Stimulated activated CD8-positive, alpha-beta memory T cell treated with anti-CD3 and anti-CD28 coated beads, Interleukin-4, amount 100 ng/mL, for 24 hours (primary cell): ENCODE results near the gene ZSWIM5.
"Not testable (repeated sequence)": the region's sequence is repeated elsewhere in the genome, so short reads cannot be mapped to it uniquely, and the experiment has no call there.

Experiments used
- DNase-seq: peaks from one replicate; pipeline ENCODE4 v3.0.0-alpha.2; 2020; ENCODE audit warnings: low read depth

The ZSWIM5 gene

DNA sequence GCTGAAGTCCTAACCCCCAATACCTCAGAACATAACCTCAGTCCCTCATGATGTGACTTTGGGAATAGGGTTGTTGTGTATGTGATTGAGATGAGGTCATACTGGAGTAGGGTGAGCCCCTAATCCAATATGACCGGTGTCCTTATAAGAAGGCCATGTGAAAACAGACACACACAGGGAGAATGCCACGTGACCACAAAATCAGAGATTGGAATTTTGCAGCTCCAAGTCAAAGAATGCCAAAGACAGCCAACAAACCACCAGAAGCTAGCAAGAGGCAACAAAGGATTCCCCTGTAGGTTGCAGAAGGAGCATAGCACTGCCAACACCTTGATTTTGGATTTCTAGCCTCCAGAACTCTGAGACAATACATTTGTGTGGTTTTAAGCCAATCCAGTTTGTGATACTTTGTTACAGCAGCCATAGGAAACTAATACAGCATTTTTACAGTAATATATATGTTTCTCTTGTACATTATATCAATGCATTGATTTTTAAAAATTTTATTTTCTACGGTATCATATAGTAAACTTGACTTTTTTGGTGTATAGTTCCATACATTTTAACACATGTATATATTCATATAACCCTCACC lies 5.4 kb downstream of the ZSWIM5 start:
- DNase-seq: no peak

DNA sequence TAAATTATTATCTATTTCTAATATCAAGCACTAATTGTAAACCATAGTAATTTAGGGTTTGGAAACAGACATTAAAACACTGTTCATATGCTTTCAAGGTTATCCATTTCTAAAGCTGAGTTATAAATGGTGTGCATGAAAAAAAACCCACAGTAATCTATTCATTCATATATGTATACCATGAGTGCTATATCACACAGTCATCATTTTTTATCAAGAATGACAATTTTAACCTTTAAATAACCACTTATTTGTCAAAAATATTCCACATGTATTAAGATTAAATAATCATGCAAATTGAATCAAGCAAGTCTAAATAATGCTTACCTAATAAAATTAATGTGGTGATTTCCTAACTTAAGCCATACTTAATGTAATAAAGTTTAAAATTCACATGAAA lies 6.0 kb downstream of the ZSWIM5 start:
- DNase-seq: no peak

DNA sequence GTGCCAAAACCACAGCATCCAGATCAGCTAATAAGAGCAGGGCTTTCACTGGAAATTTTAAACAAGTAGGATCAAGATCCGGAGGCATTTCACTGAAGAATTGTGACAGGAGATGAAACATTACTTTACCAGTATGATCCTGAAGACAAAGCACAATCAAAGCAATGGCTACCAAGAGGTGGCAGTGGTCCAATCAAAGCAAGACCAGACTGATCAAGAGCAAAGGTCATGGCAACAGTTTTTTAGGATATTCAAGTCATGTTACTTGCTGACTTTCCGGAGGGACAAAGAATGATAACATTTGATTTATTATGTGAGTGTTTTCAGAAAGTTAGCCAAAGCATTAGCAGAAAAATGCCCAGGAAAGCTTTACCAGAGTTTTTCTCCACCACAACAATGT lies 8.2 kb downstream of the ZSWIM5 start:
- DNase-seq: no peak

DNA sequence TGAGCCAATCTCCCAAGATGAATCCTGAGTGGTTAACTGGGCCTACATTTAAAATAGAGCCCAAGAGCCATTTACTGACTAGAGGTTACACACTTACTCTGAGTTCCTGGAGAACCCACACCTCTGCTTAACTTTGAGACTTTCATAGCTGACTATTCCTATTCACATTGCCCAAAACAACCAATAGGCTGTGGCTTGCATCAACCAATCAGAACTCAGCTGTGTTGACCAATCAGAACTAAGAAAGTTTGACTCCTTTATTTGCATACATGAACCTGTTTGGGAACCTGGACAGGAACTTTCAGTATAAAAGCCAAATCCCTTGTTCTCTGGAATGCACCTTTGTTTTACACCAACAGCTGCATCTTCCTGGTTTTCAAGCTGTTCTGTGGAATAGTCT lies 9.5 kb downstream of the ZSWIM5 start:
- no peak for DNase-seq

DNA sequence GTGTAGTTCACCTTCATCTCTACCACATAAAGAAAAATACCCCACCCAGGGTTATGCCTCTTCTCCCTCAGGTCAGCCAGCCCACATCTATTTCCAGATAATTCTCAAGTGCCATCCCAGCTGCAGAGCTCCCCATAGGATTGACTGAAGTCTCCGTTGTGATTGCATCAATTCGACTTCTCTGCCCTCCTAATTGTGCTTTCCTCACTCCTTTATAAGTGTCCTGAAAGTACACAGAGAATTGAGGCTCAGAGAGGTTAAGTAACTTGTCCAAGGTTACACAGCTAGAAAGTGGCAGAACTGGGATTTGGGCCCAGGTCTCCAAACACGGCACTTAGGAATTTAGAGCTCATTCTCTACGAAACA lies 15.0 kb downstream of the ZSWIM5 start:
- DNase-seq: no peak

DNA sequence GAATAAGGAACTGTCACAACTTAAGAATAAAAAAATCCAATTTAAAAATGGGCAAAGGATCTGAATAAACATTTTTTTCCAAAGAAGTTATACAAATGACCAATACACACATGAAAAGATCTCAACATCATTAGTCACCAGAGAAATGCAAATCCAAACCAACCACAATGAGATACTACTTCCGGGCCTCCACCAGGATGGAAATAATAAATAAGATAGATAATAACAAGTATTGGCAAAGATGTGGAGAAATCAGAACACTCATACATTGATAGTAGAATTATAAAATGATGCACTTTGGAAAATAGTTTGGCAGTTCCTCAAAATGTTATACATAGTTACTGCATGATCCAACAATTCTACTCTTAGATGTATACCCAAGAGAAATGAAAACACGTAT lies 18.7 kb downstream of the ZSWIM5 start:
- DNase-seq: no peak

DNA sequence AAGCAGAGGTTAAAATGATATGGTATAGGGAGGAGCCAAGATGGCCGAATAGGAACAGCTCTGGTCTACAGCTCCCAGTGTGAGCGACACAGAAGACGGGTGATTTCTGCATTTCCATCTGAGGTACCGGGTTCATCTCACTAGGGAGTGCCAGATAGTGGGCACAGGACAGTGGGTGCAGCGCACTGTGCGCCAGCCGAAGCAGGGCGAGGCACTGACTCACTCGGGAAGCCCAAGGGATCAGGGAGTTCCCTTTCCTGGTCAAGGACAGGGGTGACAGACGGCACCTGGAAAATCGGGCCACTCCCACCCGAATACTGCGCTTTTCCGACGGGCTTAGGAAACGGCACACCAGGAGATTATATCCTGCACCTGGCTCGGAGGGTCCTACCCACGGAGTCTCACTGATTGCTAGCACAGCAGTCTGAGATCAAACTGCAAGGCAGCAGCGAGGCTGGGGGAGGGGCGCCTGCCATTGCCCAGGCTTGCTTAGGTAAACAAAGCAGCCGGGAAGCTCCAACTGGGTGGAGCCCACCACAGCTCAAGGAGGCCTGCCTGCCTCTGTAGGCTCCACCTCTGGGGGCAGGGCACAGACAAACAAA lies 26.4 kb downstream of the ZSWIM5 start:
- DNase-seq: not testable (repeated sequence)

DNA sequence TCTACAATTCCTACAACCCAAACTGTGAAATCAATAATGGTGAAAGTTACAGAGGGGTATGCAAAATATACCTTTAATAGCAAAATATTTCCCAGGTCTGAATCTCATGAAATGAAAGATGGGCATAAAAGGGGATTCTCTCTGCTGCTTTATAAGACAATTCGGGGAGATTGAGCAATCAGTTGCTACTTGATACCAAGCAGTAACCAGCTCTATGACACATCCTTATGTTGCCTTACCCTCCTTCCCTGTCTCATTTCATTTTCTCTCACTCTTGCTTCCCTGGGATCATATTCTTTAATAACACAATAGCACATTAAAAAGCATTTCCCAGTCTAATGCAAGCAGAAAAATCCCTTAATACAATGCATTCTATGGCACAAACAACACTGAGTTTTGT lies 29.0 kb downstream of the ZSWIM5 start:
- DNase-seq: no peak

DNA sequence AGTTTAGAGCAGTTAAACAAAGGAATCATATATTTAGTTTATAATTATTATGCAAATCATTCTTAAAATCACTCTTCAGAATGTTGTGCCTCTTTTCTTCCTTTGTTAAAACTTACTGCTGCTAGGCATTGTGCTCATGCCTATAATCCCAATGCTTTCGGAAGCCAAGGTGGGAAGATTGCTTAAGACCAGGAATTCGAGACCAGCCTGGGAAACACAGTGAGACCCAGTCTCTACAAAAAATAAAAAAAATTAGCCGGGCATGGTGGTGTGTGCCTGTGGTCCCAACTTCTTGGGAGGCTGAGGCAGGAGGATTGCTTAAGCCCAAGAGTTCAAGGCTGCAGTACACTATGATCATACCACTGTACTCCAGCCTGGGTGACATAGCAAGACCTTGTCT lies 33.6 kb downstream of the ZSWIM5 start:
- DNase-seq: no peak

DNA sequence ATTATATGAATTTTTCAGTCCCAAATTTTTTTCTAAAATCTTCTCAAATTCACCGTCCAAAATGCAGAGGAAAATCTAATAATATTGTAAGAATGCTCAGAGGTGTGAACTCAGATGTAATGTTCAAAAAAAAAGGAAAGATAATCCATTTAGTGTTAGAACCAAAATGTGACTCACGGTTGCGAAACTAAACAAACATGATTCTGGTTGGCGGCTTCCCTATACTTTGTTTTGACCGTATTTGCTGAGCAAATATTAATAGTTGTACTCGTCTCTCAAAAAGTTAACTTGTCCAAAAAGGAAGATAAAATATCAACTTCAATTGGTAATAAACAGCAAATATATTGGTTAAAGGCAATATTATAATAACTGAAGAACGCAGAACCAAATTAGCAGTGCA lies 34.4 kb downstream of the ZSWIM5 start:
- no peak for DNase-seq

DNA sequence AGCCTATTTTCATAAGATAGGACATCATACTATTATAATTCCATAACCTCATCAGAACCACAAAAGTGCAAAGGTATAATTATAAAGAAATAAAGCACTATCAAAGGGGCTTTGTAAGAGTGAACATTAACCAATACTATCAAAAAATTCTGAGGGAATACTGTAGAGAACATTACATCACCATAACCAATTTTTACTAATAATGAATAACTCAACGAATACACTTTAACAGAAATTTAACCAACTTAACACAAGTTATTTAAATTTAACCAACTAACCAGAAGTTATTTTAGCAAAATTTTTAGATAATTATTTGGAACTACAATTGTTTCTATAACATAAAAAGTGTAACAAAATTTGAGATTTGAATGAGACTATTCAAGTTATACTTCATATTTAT lies 34.8 kb downstream of the ZSWIM5 start:
- DNase-seq: no peak

DNA sequence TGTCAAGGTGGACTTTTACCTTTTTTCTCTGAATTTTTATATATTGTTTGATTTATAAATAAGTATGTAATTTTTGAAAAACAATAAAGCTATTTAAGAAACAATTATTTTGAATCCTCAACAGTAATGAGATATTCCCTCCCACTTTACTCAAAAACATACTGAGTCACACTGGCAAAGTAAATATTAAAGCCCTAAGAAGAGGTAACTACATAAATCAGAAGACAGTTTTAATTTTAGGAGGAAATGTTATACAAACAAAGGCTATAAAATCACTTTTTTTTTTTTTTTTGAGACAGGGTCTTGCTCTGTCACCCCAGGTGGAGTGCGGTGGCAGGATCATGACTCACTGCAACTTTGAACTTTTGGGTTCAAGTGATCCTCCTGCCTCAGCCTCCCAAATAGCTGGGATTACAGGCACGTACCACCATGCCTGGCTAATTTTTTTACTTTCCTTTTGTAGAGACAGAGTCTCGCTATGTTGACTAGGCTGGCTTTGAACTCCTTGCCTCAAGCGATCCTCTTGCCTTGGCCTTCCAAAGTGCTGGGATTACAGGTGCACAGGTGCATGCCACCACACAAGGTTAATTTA lies 36.2 kb downstream of the ZSWIM5 start:
- no peak for DNase-seq

DNA sequence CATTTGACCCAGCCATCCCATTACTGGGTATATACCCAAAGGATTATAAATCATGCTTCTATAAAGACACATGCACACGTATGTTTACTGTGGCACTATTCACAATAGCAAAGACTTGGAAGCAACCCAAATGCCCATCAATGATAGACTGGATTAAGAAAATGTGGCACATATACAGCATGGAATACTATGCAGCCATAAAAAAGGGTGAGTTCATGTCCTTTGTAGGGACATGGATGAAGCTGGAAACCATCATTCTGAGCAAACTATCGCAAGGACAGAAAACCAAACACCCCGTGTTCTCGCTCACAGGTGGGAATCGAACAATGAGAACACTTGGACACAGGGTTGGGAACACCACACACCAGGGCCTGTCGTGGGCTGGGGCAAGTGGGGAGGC lies 38.5 kb downstream of the ZSWIM5 start:
- not testable (repeated sequence) for DNase-seq

DNA sequence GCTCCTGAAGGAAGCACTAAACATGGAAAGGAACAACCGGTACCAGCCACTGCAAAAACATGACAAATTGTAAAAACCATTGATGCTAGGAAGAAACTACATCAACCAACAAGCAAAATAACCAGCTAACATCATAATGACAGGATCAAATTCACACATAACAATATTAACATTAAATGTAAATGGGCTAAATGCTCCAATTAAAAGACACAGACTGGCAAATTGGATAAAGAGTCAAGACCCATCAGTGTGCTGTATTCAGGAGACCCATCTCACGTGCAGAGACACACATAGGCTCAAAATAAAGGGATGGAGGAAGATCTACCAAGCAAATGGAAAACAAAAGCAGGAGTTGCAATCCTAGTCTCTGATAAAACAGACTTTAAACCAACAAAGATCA lies 42.1 kb downstream of the ZSWIM5 start:
- DNase-seq: not testable (repeated sequence)

DNA sequence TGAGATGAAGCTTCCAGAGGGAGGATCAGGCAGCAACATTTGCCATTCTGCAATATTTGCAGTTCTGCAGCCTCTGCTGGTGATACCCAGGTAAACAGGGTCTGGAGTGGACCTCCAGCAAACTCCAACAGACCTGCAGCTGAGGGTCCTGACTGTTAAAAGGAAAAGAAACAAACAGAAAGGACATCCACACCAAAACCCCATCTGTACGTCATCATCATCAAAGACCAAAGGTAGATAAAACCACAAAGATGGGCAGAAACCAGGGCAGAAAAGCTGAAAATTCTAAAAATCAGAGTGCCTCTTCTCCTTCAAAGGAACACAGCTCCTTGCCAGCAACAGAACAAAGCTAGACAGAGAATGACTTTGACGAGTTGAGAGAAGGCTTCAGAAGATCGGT lies 43.3 kb downstream of the ZSWIM5 start:
- not testable (repeated sequence) for DNase-seq

DNA sequence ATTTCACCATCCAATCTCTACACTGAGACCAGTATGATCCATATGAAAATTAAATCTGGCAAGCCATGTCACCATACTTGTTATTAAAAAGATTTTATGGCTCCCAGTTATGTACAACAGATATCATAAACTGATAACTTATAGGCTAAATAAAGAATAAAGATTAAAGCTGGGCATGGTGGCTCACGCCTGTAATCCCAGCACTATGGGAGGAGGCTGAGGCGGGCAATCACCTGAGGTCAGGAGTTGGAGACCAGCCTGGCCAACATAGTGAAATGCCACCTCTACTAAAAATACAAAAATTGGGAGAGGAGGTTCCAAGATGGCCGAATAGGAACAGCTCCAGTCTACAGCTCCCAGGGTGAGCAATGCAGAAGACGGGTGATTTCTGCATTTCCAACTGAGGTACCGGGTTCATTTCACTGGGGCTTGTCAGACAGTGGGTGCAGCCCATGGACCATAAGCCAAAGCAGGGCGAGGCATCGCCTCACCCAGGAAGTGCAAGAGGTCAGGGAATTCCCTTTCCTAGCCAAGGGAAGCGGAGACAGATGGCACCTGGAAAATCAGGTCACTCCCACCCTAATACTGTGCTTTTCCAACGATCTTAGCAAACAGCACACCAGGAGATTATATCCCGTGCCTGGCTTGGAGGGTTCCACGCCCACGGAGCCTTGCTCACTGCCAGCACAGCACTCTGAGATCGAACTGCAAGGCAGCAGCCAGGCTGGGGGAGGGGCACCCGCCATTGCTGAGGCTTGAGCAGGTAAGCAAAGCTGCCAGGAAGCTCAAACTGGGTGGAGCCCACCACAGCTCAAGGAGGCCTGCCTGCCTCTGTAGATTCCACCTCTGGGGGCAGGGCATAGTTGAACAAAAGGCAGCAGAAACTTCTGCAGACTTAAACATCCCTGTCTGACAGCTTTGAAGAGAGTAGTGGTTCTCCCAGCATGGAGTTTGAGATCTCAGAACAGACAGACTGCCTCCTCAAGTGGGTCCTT lies 44.1 kb downstream of the ZSWIM5 start:
- not testable (repeated sequence) for DNase-seq

DNA sequence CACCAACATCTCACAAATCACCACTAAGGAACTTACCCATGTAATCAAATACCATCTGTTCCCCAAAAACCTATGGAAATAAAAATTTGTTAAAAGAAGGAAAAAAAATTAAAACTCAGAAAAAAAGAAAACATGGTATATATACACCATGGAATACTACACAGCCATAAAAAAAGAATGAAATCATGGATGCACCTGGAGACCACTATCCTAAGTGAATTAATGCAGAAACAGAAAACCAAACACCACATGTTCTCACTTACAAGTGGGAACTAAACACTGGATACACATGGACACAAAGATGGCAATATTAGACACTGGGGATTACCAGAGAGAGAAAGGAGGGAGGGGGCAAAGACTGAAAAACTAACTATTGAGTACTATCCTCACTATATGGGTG lies 50.4 kb downstream of the ZSWIM5 start:
- DNase-seq: no peak

DNA sequence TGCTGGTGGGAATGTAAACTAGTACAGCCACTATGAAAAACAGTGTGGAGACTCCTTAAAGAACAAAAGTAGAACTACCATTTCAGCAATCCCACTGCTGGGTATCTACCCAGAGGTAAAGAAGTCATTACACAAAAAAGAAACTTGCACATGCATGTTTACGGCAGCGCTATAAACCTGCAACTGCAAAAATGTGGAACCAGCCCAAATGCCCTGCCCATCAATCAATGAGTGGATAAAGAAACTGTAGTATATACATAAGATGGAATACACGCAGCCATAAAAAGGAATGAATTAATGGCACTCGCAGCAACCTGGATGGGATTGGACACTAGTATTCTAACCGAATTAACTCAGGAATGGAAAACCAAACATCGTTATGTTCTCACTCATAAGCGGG lies 51.0 kb downstream of the ZSWIM5 start:
- no peak for DNase-seq

DNA sequence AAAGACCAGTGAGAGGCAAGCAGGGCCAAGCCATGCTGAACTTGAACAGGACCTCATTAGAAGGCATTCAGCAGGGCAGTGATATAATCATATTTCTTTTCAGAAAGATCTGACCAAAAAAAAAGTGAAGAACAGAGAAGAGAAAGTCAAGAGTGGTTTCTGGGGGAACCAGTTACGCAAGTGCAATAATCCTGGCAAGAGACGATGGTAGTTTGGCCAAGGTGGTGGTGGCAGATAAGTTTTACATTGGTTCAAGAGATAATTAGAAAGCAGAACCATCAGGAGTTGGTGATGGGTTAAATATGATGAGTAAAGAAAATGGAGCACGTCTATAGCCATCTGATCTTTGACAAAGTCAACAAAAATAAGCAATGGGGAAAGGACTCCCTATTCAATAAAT lies 54.3 kb downstream of the ZSWIM5 start:
- no peak for DNase-seq

DNA sequence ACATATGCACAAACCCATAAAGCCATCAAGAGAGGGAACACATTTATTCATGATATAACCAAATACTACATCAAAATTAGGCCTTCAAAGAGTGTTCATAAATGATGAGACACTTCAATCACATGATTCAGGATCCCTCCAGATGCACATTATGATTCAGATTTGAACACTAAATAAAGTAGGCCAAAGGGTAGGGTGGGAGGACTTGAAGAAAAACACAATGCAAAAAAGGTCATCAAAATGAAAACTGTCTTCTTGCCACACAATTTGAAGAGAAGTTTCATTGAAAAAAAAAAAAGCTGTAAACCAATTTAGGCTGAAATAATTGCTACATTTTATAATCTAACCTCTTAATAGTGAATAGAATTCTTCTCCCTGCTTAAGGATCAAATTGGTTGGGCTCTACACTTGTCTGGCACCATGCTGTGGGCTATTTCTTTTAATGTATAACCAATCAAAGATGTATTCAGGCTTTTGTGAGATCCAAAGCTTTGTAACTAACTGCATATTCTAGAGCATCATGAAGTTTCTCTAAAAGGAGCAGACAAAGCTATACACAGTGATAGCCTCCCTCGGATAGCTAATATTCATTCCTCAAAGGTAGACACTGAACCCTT lies 58.1 kb downstream of the ZSWIM5 start:
- no peak for DNase-seq

DNA sequence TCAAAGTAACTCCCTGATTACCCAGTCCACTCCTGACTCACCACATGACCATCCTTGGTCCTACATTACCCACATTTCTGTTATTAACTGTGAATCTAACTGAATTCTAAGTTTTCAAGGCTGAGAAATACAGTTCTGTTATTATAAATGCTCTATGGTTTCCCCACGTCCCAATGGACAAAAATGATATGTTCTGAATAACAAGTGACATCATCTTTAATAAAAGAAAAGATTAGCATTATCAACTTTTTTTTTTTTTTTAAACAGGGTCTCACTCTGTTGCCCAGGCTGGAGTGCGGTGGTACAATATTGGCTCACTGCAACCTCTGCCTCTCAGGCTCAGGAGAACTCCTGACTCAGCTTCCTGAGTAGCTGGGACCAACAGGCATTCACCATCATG lies 59.6 kb downstream of the ZSWIM5 start:
- DNase-seq: no peak

DNA sequence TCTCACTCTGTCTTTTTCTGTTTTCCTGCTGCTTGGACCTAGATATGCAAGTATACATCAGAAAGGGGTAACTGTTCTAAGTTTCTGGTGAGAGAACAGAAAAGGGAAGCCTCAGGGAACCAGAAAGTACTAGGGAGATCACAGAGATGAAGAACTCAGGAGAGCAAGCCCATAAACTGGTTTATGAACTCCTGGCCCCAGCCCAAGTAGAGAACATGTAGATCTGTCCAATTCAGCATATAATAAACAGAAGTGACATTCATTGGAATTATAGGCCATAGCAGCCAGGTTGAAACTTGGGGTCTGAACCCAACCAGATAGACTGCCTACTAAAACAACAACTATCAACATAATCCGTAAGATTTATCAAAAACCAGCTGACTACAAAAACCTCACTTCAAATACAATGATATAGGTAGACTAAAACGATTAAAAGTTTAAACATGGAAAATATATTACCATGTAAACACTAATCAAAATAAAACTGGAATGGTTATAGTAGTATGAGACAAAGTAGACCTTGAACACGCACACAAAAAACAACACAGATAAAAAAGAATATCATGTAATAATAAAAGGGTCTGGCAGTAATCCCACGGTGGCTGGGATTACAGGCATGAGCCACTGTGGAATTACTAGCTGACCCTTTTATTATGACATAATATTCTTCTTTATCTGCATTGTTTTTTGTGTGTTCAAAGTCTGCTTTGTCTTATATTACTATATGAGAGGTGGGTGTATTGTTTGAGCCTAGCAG lies 65.0 kb downstream of the ZSWIM5 start:
- no peak for DNase-seq
